Measurements from ENCODE around the gene ABCC10.

DNA sequence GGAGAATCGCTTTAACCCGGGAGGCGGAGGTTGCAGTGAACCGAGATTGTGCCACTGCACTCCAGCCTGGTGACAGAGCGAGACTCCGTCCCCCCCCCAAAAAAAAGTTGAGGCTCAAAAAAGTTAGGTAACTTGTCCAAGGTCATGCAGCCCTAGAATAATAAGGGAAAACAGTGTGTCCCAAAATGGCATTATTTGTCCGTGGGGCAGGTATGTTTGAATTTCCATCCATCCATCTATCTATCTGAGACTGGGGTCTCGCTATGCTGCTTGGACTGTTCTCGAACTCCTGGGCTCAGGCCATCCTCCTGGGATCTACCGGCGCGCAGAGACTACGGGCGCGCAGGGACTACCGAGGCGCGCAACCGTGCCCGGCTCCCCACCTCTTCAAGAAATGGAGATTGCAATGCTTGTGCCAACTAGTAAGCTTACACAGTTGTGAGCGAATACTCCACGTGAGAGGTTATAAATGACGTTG is 374 bp upstream of the ABCC10 start:
- TF ChIP-seq GATA2 (IDR thresholded peaks at IDR 0.05; ENCODE audit: low read depth, low read length) (no peak), GATA3 (IDR thresholded peaks at IDR 0.05; ENCODE audit: low read depth, low read length) (no peak)

Data from SH-SY5Y (cell line).